EH (cell line): ENCODE results near the gene AMACR.
"Not testable (repeated sequence)": the region's sequence is repeated elsewhere in the genome, so short reads cannot be mapped to it uniquely, and the experiment has no call there.

Experiments
- DNase-seq: peaks from one replicate; pipeline ENCODE4 v3.0.0-alpha.2; 2015; ENCODE audit warnings: low read depth

The AMACR gene

GRCh38 chr5:34037726-34038125, 29.9 kb upstream of the AMACR start:
- no peak for DNase-seq

- no peak for DNase-seq
Measured at GRCh38 chr5:34035756-34036155, 27.9 kb upstream of the AMACR start.

GRCh38 chr5:34034534-34035327, 26.9 kb upstream of the AMACR start:
- no peak for DNase-seq

- no peak for DNase-seq
Measured at GRCh38 chr5:34031966-34032365, 24.1 kb upstream of the AMACR start.

- no peak for DNase-seq
Measured at GRCh38 chr5:34031117-34031516, 23.3 kb upstream of the AMACR start.

- not testable (repeated sequence) for DNase-seq
Measured at GRCh38 chr5:34030585-34030984, 22.7 kb upstream of the AMACR start.

- DNase-seq = no peak
Measured at GRCh38 chr5:34030048-34030447, 22.2 kb upstream of the AMACR start.

GRCh38 chr5:34028349-34028748, 20.5 kb upstream of the AMACR start:
- DNase-seq = no peak

- DNase-seq = no peak
Measured at GRCh38 chr5:34026089-34026761, 18.4 kb upstream of the AMACR start.

GRCh38 chr5:34022121-34022705, 14.4 kb upstream of the AMACR start:
- DNase-seq = peak; percentile 67

- DNase-seq = no peak
Measured at GRCh38 chr5:34021334-34021733, 13.5 kb upstream of the AMACR start.

- DNase-seq = no peak
Measured at GRCh38 chr5:34020726-34021125, 12.9 kb upstream of the AMACR start.

- DNase-seq = no peak
Measured at GRCh38 chr5:34017254-34017653, 9.4 kb upstream of the AMACR start.

- no peak for DNase-seq
Measured at GRCh38 chr5:34016750-34017149, 8.9 kb upstream of the AMACR start.

GRCh38 chr5:34016222-34016621, 8.4 kb upstream of the AMACR start:
- no peak for DNase-seq

- no peak for DNase-seq
Measured at GRCh38 chr5:34015120-34015822, 7.4 kb upstream of the AMACR start.

GRCh38 chr5:34014626-34015025, 6.8 kb upstream of the AMACR start:
- DNase-seq = no peak

- no peak for DNase-seq
Measured at GRCh38 chr5:34013547-34013946, 5.7 kb upstream of the AMACR start.

GRCh38 chr5:34012791-34013190, 4.9 kb upstream of the AMACR start:
- DNase-seq = peak; percentile 76

- DNase-seq = no peak
Measured at GRCh38 chr5:34011536-34011935, 3.7 kb upstream of the AMACR start.

GRCh38 chr5:34010146-34010545, 2.3 kb upstream of the AMACR start:
- not testable (repeated sequence) for DNase-seq

GRCh38 chr5:34009610-34010009, 1.8 kb upstream of the AMACR start:
- DNase-seq = no peak

- no peak for DNase-seq
Measured at GRCh38 chr5:34008802-34009201, 952 bp upstream of the AMACR start.
